ENCODE measurements around the gene VWA5B1.

The VWA5B1 gene

DNA sequence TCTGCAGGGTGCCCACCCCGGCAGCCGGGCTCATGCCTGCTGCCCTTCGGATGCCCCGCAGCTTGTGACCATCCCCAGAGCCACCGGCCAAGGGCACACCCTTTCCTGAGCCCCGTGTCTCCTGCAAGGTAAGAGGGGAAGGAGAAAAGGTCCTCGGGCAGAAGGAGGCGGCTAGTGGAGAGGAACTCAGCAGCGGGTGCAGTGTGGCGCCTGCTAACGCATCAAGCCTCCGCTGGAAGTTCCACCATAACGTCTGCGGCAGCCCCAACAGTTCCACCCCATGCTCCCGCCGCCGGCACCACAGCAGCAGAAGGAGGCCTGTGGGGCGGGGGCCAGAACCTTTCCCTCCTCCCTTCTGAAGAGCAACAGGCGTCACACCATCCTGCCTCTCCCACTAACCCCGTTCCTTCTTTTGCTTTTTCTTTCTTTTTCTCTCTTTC lies 990 bp downstream of the VWA5B1 start:
- peaks cover 57 to 61% of the 10 kb centered on the region in 2 donors for H3K27me3 Mint-ChIP-seq
- DNase-seq (no peak), ATAC-seq (replicated peaks) (peak in 1 of 2 donors; percentile 16)
- H3K36me3 Mint-ChIP-seq = no peaks in the 10 kb centered on the region
- H3K4me1 Mint-ChIP-seq = peaks cover 7 to 16% of the 10 kb centered on the region in 2 donors
- peaks cover 0 to 4% of the 10 kb centered on the region in 2 donors for H3K9me3 Mint-ChIP-seq
- H3K4me3 Mint-ChIP-seq = peak overlapping the region; percentile 2
- no peak overlapping the region for H3K27ac Mint-ChIP-seq

DNA sequence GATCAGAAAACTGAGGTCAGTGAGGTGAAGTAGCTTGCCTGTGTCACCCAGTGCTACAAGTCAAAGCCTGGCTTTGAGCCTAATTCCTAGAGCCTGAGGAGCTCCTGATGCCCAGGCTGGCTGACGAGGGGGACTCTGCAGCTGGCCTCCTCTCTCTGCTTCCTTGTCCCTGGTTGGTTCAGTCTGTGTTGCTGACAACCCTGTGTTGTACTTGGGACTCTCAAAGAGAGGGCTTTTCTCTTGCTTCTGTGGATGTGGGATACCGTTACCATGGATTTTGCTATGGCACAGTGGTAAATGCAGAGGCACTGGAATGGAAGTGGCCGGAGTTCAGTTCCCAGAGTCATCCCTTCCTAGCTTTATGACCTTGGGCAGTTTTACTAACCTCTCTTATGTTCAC lies 8.0 kb downstream of the VWA5B1 start:
- H3K4me3 Mint-ChIP-seq = no peak overlapping the region

DNA sequence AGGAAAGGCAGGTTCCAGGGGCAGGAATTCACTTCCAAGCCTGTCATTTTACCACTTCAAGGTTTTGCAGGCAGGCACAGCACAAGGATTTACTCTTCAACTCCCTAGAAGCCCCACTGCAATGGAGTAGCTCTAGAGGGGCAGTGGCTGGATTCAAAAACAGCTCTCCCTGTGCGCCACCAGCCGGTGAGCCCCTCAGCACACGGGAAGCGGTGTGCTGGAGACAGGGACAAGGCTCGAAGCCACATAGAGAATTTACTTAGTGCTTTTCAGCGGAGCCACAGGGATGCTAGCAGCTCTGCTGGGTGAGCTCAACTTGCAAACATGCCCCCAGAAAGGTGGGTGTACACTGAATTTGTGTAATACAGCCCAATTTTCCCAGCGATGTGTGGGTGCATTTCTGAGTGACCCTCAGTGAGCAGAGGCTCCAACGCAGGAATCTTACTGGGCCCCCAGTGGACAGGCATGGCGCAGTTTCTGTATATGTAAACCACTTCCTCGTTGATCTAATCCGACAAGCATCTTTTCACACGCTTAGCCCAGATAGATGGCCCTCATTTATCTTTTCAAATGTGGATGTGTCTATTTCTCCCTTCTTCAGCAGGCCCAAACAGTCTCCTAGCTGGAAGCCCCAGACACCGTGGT lies 10.9 kb downstream of the VWA5B1 start:
- Mint-ChIP-seq H3K36me3 (no peaks in the 10 kb centered on the region), H3K27me3 (peaks cover 23 to 34% of the 10 kb centered on the region in 2 donors), H3K4me1 (no peaks in the 10 kb centered on the region), H3K27ac (no peak overlapping the region), H3K9me3 (no peaks in the 10 kb centered on the region), H3K4me3 (no peak overlapping the region)
- no peak for ATAC-seq (replicated peaks)
- DNase-seq = no peak

More for the DNA sequence above, 8.0 kb downstream of the VWA5B1 start:
- Mint-ChIP-seq H3K36me3 (no peaks in the 10 kb centered on the region), H3K4me1 (no peaks in the 10 kb centered on the region), H3K27ac (no peak overlapping the region), H3K9me3 (no peaks in the 10 kb centered on the region), H3K27me3 (peaks cover 24 to 26% of the 10 kb centered on the region in 2 donors)
- DNase-seq (no peak), ATAC-seq (replicated peaks) (no peak)

DNA sequence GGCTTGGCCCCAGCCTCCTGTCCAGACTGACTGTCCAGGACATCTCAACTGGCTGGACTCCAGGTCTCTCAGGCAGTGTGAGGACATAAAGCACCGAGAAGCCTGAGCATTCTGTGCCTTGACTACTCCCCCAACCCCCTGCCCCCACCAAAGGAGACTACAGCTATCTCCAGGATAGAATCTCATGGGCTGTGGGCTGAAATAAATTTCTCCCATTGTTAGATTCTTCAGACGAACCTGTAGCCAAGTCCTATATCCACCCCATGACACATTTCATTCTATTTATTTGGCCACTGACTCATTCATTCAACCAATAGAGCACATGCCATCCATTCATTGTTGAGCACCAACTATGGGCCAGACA lies 11.4 kb downstream of the VWA5B1 start:
- no peak overlapping the region for H3K4me3 Mint-ChIP-seq
- H3K4me1 Mint-ChIP-seq = no peaks in the 10 kb centered on the region
- no peaks in the 10 kb centered on the region for H3K9me3 Mint-ChIP-seq
- no peak for ATAC-seq (replicated peaks)
- DNase-seq = no peak
- peaks cover 23 to 34% of the 10 kb centered on the region in 2 donors for H3K27me3 Mint-ChIP-seq
- no peaks in the 10 kb centered on the region for H3K36me3 Mint-ChIP-seq
- H3K27ac Mint-ChIP-seq = no peak overlapping the region

DNA sequence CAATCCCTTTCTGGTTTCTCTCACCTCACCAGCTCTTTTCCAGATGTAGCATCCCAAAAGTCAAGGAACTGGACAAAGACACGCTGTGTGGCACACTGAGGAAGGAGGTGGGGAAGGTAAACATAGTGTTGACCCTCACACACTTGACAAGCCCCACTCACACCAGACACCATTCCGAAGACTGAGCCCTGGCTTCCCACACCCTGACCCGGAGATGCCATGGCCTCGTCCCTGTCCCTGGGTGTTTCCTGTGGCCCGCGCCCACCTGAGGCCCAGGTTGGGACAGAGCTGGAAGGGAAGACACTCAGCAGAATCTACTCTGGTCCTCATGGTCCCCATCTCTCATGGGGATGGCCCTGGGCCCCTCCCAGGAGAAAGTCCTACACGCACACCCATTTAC lies 16.4 kb downstream of the VWA5B1 start:
- peaks cover 23 to 34% of the 10 kb centered on the region in 2 donors for H3K27me3 Mint-ChIP-seq
- no peaks in the 10 kb centered on the region for H3K36me3 Mint-ChIP-seq
- DNase-seq (no peak), ATAC-seq (replicated peaks) (no peak)
- H3K4me3 Mint-ChIP-seq = no peak overlapping the region
- H3K4me1 Mint-ChIP-seq = no peaks in the 10 kb centered on the region
- no peak overlapping the region for H3K27ac Mint-ChIP-seq
- peaks cover 0 to 1% of the 10 kb centered on the region in 2 donors for H3K9me3 Mint-ChIP-seq

DNA sequence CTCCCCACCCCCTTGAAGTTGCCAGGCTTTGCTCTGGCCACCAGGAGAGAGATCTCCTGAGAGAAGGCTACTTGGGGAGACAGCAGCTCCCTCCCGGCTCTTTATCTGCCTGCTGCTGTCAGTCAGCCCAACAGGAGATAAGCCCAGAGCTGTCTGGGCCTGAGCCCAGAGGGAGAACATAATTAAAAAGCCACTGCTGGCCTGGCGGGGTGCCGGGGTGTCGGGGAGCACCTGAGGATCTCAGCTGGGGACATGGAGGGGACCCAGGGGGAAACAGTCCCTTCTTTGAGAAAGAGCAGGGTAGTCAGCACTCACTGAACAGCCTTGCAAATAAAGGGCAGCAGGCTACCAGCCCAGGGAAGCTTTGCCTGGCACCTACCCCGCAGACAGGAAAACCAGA lies 17.9 kb downstream of the VWA5B1 start:
- Mint-ChIP-seq H3K36me3 (no peaks in the 10 kb centered on the region), H3K27me3 (peaks cover 21 to 23% of the 10 kb centered on the region in 2 donors), H3K9me3 (peaks cover 0 to 1% of the 10 kb centered on the region in 2 donors), H3K4me3 (no peak overlapping the region), H3K27ac (no peak overlapping the region), H3K4me1 (no peaks in the 10 kb centered on the region)
- DNase-seq = no peak
- ATAC-seq (replicated peaks) = no peak

DNA sequence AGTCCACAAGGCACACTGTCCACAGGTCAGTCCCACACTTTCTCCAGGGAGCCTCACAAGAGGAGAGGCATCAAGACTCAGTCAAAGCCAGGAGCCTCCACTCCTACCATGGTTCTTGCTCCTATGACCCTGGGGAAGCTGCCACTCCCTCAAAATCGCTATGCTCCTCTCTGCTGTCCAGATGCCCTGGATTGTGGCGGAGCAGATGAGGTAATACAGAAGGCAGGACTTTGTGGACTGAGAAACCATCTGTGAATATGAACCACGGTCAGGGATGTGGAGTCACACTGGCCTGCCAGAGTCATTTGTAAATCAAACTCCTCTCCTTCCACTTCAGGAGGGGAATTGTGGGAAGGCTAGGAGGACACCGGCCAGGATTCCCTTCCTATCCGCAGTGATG lies 20.6 kb downstream of the VWA5B1 start:
- DNase-seq (no peak), ATAC-seq (replicated peaks) (no peak)
- H3K27ac Mint-ChIP-seq = no peak overlapping the region
- no peak overlapping the region for H3K4me3 Mint-ChIP-seq
- H3K4me1 Mint-ChIP-seq = no peaks in the 10 kb centered on the region
- peaks cover 19 to 27% of the 10 kb centered on the region in 2 donors for H3K27me3 Mint-ChIP-seq
- H3K36me3 Mint-ChIP-seq = no peaks in the 10 kb centered on the region
- peaks cover 0 to 1% of the 10 kb centered on the region in 2 donors for H3K9me3 Mint-ChIP-seq

DNA sequence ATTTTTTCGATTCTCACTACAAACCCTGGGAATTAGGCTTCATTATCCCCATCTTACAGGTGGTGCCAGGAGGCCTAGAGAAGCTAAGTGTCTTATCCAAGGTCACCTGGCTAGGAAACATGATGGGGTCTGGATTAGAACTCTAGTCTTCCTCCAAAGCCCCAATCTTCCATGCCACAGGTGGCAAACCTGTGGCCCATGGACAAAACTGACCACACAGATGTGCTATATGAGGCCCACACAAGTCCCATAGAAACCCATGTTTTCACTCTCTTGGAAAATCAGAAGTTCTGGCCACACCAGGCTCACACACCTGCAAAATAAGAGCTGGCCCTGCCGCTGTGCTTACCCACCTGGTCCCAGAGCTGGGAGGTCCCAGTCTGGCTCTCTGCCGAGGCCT lies 21.6 kb downstream of the VWA5B1 start:
- no peak for ATAC-seq (replicated peaks)

DNA sequence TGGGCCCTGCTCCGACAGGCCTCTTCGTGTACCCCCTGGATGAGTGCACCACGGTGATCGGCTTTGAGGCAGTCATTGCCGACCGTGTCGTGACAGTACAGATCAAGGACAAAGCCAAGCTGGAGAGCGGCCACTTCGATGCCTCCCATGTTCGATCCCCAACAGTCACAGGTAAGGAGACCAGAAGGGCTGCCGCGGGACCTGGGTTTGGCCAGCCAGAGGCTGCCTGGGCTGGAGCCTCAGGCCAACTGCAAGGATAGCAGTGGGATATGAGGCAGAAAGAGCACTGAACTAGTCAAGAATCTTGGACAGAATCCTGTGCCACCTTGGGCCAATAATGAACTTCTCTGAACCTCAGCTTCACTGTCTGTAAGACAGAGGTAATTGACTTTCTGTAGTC lies 22.1 kb downstream of the VWA5B1 start:
- Mint-ChIP-seq H3K36me3 (no peaks in the 10 kb centered on the region), H3K4me3 (no peak overlapping the region), H3K27ac (no peak overlapping the region), H3K4me1 (no peaks in the 10 kb centered on the region), H3K9me3 (peaks cover 0 to 1% of the 10 kb centered on the region in 2 donors), H3K27me3 (peaks cover 19 to 31% of the 10 kb centered on the region in 2 donors)
- DNase-seq (no peak), ATAC-seq (replicated peaks) (no peak)

More for the DNA sequence above, 21.6 kb downstream of the VWA5B1 start:
- Mint-ChIP-seq H3K4me1 (no peaks in the 10 kb centered on the region), H3K27me3 (peaks cover 19 to 31% of the 10 kb centered on the region in 2 donors), H3K36me3 (no peaks in the 10 kb centered on the region), H3K9me3 (peaks cover 0 to 1% of the 10 kb centered on the region in 2 donors), H3K4me3 (no peak overlapping the region), H3K27ac (no peak overlapping the region)
- DNase-seq = no peak

DNA sequence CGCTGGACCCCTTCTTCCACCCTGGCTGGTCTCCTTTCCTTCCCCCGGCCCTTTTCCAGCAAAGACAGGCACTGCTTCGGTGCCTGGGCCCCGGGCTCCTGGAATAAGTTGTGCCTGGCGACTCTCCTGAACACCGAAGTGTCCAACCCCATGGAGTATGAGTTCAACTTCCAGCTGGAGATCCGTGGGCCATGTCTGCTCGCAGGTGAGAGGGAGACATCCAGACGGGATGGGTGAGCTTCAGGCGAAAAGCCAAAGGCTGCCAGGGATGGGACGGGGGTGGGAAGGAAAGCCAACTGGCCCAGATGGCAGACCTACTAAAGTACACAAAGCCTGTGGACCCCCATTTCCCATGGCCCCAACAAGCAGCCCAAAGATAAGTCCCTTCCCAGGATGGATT lies 26.8 kb downstream of the VWA5B1 start:
- DNase-seq (no peak), ATAC-seq (replicated peaks) (no peak)
- Mint-ChIP-seq H3K4me1 (peaks cover 8 to 10% of the 10 kb centered on the region in 2 donors), H3K4me3 (no peak overlapping the region), H3K9me3 (no peaks in the 10 kb centered on the region), H3K36me3 (no peaks in the 10 kb centered on the region), H3K27me3 (peaks cover 31 to 41% of the 10 kb centered on the region in 2 donors), H3K27ac (no peak overlapping the region)

DNA sequence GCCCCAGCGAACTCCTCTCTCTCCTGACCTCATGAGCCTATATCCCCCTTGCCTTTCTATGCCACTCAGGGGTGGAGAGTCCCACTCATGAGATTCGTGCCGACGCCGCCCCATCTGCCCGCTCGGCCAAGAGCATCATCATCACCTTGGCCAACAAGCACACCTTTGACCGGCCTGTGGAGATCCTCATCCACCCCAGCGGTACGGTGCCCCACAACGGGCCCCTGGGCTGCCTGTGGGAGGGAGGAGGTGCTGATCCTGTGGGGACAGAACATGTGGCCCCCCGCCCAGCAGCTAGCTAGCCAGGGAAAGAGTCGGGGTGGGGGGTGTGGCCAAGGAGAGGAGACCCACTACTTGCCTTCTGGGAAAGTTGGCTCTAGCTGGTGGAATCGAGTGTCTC lies 27.8 kb downstream of the VWA5B1 start:
- Mint-ChIP-seq H3K36me3 (no peaks in the 10 kb centered on the region), H3K4me1 (peaks cover 8 to 10% of the 10 kb centered on the region in 2 donors), H3K27ac (no peak overlapping the region), H3K4me3 (no peak overlapping the region), H3K27me3 (peaks cover 33 to 42% of the 10 kb centered on the region in 2 donors), H3K9me3 (no peaks in the 10 kb centered on the region)
- DNase-seq = no peak
- ATAC-seq (replicated peaks) = no peak

DNA sequence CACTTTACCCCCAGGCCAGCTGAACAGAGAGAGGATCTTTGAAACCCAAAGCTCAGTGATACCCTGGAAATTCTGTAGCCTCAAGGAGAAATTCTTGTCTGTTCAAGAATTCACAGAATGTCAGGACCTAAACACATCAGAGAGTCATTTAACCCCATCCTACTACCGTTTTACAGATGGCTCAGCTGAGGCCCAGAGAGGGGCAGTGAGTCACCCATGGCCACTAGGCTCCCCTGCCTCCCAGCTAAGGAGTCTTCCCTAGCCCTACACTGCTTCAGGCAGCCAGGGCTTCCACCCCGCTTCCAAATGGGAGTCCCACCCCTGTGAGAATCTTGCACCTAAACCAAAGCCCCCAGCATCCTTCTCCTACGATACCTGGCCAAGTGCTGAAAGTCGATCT lies 28.3 kb downstream of the VWA5B1 start:
- H3K27ac Mint-ChIP-seq = no peak overlapping the region
- H3K36me3 Mint-ChIP-seq = no peaks in the 10 kb centered on the region
- no peak for DNase-seq
- ATAC-seq (replicated peaks) = no peak
- H3K4me3 Mint-ChIP-seq = no peak overlapping the region
- peaks cover 8 to 10% of the 10 kb centered on the region in 2 donors for H3K4me1 Mint-ChIP-seq
- no peaks in the 10 kb centered on the region for H3K9me3 Mint-ChIP-seq
- H3K27me3 Mint-ChIP-seq = peaks cover 28 to 37% of the 10 kb centered on the region in 2 donors

DNA sequence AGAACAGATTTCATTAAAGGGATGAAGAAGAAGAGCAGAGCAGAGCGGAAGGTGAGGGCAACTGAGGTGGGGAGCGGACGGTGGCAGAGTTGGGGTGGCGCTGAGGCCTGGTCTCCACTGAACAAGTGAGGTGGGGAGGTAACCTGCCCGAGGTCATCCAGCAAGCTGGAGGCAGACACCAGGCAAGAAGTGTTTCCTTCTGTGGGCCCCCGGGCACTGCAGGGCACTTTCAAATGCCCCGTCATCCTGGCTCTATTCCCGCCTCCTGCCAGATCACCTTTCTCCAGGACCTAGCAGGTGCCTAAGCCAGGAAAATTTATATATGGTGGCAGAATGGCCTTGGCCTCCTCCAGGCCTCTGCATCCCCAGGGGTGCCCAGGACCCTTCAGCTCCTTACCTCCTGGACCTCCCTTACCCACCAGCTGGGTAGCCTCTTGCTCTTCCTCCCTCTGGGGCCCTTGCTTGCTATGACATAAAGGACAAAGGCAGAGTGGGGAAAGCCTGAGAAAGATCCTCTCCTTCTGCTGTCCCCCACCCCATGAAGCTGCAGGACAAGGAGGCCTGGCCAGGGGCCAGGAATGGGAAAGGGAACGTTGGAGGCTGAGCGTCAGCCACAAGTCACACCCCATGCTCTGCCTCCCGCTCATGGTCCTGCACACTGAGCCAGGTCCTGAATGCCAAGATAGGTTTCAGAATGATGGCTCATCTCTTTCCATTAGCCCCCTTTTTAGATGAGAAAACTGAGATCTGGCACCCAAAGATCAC lies 29.0 kb downstream of the VWA5B1 start:
- DNase-seq (no peak), ATAC-seq (replicated peaks) (no peak)
- no peaks in the 10 kb centered on the region for H3K9me3 Mint-ChIP-seq
- no peak overlapping the region for H3K27ac Mint-ChIP-seq
- no peak overlapping the region for H3K4me3 Mint-ChIP-seq
- H3K4me1 Mint-ChIP-seq = peaks cover 8 to 10% of the 10 kb centered on the region in 2 donors
- H3K27me3 Mint-ChIP-seq = peaks cover 31 to 42% of the 10 kb centered on the region in 2 donors
- H3K36me3 Mint-ChIP-seq = no peaks in the 10 kb centered on the region

DNA sequence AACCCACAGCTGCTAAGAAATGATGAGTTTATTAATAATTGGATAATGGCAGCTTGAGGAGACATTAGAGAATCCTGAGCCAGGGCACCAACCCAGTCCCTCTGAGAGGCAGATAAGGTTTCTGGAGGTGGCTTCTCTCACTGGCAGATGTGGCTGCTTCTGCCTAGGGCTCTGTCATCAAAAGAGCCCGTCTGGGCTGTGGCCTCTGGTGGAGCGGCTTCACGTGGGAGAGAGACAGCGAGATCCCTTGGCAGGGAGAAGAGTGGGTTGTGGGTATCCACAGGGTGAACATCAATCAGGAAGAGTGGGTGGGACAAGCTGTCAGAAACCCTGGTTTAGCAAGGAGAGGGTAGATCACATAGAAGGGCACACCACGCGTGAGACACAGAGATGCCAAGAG lies 30.0 kb downstream of the VWA5B1 start:
- DNase-seq (no peak), ATAC-seq (replicated peaks) (no peak)
- Mint-ChIP-seq H3K27ac (no peak overlapping the region), H3K4me3 (no peak overlapping the region), H3K27me3 (peaks cover 30 to 37% of the 10 kb centered on the region in 2 donors), H3K9me3 (no peaks in the 10 kb centered on the region), H3K4me1 (peaks cover 8 to 10% of the 10 kb centered on the region in 2 donors), H3K36me3 (no peaks in the 10 kb centered on the region)

DNA sequence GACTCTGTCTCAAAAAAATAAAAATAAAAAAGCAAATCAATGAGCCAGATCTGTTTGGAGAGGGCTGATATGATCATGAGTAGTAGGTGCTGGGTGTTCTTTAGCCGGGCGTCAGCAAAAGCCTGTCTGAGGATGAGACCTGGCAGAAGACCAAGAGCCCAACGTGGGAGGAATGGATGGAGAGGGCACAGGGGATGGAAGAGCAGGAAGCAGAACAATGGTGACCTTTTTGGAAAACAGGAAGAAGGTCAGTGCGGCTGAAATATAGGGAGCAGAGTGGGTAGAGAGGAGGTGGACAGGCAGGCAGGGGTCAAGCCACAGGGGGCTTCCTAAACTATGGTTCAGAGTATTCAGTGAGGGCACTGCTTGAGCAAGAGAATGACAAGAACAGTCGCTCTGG lies 30.9 kb downstream of the VWA5B1 start:
- Mint-ChIP-seq H3K27ac (no peak overlapping the region), H3K4me1 (peaks cover 8 to 10% of the 10 kb centered on the region in 2 donors), H3K36me3 (no peaks in the 10 kb centered on the region), H3K4me3 (no peak overlapping the region), H3K9me3 (no peaks in the 10 kb centered on the region), H3K27me3 (peaks cover 30 to 35% of the 10 kb centered on the region in 2 donors)
- ATAC-seq (replicated peaks) = no peak
- DNase-seq = no peak
